GM19372 (cell line): Measurements from ENCODE around the gene SDK1.
"Not testable (repeated sequence)": the region's sequence is repeated elsewhere in the genome, so short reads cannot be mapped to it uniquely, and the experiment has no call there.

Experiments used
- ATAC-seq: cut with Tn5 transposase; IDR thresholded peaks from one replicate; pipeline ENCODE4 v1.9.1; 2021; ENCODE audit warnings: mild to moderate bottlenecking, low read depth, moderate library complexity; ENCODE audit not compliant: unreplicated experiment

The SDK1 gene

GRCh38 chr7:4074994-4075393 lies 773.9 kb downstream of the SDK1 start:
- no peak for ATAC-seq

- no peak for ATAC-seq
Measured at GRCh38 chr7:4076701-4077294, 775.7 kb downstream of the SDK1 start.

GRCh38 chr7:4077980-4078379 lies 776.9 kb downstream of the SDK1 start:
- ATAC-seq, result no peak

GRCh38 chr7:4078580-4078979 lies 777.5 kb downstream of the SDK1 start:
- no peak for ATAC-seq

GRCh38 chr7:4079366-4079765 lies 778.3 kb downstream of the SDK1 start:
- ATAC-seq, result no peak

GRCh38 chr7:4079956-4080355 lies 778.9 kb downstream of the SDK1 start:
- no peak for ATAC-seq

- no peak for ATAC-seq
Measured at GRCh38 chr7:4080954-4081353, 779.9 kb downstream of the SDK1 start.

GRCh38 chr7:4083513-4083912 lies 782.5 kb downstream of the SDK1 start:
- no peak for ATAC-seq

- no peak for ATAC-seq
Measured at GRCh38 chr7:4084271-4084670, 783.2 kb downstream of the SDK1 start.

GRCh38 chr7:4085937-4086691 lies 785.1 kb downstream of the SDK1 start:
- ATAC-seq, result no peak

- no peak for ATAC-seq
Measured at GRCh38 chr7:4086723-4087122, 785.7 kb downstream of the SDK1 start.

- no peak for ATAC-seq
Measured at GRCh38 chr7:4091767-4092166, 790.7 kb downstream of the SDK1 start.

- no peak for ATAC-seq
Measured at GRCh38 chr7:4093035-4093434, 792.0 kb downstream of the SDK1 start.

- no peak for ATAC-seq
Measured at GRCh38 chr7:4093483-4093882, 792.4 kb downstream of the SDK1 start.

GRCh38 chr7:4094158-4094557 lies 793.1 kb downstream of the SDK1 start:
- not testable (repeated sequence) for ATAC-seq

GRCh38 chr7:4097001-4097609 lies 796.1 kb downstream of the SDK1 start:
- ATAC-seq, result no peak

GRCh38 chr7:4098169-4098568 lies 797.1 kb downstream of the SDK1 start:
- no peak for ATAC-seq

- no peak for ATAC-seq
Measured at GRCh38 chr7:4099651-4100050, 798.6 kb downstream of the SDK1 start.

GRCh38 chr7:4100148-4100547 lies 799.1 kb downstream of the SDK1 start:
- no peak for ATAC-seq

GRCh38 chr7:4100691-4101090 lies 799.6 kb downstream of the SDK1 start:
- no peak for ATAC-seq

- ATAC-seq, result no peak
Measured at GRCh38 chr7:4102231-4102841, 801.3 kb downstream of the SDK1 start.
